ENCODE measurements around the gene CHURC1.

CHURC1 gene

DNA sequence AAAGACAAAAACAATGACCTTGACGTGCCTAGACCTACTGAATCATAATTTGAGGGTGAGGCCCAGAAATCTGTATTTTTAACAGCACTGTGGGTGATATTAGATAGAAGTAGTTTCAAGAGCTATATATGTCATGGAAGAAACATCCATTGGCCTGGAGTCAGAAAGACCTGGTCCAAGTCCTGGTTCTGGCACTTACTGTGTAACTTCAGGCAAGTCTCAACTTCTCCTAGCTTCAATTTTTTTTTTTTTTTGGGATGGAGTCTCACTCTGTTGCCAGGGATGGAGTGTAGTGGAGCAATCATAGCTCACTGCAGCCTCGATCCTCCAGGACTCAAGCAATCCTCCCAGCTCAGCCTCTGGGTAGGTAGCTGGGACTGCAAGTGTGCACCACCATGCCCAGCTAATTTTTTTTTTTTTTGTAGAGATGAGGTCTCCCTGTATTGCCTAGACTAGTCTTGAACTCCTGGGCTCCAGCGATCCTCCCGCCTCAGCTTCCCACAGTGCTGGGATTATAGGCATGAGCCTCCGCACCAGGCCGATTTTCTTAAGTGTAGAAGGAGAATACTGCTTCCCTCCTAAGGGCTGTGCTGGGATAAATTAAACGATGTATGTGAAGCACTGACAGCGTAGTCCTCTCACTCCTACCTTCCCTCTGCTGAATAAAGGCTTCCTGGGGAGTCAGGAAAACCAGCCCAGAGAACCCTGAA is 42.6 kb downstream of the CHURC1 start:
- DNase-seq (ENCODE audit: low spot score), result no peak

DNA sequence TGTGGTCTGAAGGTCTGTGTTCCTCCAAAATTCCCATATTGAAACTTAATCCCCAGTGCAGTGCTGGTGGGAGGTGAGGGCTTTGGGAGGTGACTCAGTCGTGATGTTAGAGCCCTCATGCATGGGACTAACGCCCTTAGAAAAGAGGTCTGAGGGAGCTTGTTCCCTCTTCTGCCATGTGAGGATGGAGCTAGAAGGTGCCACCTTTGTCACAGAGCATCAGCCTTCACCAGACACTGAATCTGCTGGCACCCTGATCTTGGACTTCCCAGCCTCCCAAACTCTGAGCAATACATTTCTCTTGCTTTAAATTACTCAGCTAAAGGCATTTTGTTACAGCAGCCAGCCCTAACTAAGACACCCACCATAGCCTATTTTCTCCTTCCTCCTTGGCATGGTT is 43.9 kb downstream of the CHURC1 start:
- DNase-seq (ENCODE audit: low spot score), result no peak

DNA sequence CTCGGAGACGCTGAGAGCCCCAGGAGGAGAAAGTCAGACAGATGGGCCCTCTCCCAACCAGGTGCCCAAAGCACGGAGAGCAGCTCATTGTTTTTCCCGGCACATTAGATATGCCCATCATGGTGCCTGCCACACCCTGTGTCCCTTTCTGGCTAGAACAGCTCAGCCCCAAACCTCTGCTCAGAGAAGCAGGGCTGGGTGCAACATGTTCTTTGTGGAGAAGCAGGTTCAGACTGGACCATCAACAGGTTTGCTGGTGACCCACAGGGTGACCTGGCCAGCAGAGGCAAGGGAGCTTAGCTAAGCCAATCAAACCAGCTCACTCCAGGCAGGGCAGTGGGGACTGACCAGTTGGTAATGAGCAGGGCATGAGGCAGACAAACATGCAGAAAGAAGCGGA is 44.5 kb downstream of the CHURC1 start:
- no peak for DNase-seq (ENCODE audit: low spot score)

DNA sequence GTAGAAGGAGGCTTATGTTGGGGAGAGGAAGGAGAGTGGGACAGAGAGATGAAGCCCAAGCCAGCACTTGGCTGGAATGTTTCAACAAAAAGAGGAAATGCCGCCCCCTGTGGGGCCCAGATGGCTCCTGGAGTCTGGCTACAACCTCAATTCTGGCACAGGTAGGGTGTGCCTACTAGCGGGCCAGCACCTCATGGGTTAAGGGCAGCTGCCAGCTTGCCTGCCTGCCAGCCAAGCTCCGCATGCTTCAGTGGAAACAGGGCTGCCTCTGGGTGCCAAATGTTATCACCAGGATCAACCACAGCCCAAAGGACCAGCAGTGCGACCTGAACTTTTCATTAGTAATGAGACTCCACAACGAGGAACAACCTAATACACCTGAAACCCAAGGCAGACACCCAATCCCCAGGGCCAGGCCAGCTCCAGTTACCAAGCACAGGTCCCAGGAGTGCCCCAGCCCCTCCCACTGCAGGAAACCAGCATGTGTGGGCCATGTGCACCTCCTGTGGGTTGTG is 46.6 kb downstream of the CHURC1 start:
- DNase-seq (ENCODE audit: low spot score), result no peak

DNA sequence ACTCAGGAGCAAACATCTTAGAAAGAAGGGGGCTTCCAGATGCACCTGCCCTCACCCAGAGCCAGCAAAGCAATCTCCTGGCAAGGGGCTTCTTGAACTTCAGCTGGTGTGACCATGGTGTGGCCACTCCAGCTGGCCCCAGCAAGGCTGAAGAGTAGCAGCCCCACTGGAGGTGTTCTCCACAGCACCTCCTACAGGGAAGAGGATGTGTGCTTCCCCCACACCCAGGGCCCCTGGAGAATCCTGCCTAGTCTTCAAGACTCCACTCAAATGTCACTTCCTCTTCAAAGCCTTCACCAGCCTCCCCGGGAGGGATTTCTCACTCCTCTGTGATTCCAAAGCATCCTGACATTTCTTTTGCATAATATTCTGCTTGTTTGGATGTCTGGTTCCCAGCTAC is 49.4 kb downstream of the CHURC1 start:
- DNase-seq (ENCODE audit: low spot score), result no peak

DNA sequence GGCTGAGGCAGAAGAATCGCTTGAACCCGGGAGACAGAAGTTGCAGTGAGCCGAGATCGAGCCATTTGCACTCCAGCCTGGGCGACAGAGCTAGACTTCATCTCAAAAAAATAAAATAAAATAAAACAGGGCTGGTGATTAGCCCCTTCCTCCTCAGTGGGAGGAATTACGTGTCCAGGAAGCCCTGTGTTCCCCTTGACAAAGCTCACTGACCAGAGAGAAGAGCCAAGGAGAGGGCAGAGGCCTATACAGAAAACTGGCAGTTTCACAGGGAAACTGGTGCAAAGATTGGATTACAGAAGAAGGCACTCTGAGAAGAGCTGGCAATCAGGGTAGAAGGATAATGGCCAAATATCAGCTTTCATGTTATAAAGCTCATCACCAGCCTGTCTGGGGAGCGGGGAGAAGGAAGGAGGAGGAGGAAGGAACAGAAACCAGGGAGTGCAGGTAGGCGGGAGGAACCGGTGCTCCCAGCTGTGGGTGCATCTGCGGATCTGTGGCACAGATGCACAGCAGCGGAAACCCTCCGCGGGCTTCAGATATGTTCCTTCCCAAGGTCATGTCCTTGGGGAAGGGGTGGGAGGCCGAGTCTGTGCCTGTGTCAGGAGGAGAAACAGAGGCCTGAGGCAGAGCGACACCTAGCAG is 51.2 kb downstream of the CHURC1 start:
- DNase-seq (ENCODE audit: low spot score), result no peak

DNA sequence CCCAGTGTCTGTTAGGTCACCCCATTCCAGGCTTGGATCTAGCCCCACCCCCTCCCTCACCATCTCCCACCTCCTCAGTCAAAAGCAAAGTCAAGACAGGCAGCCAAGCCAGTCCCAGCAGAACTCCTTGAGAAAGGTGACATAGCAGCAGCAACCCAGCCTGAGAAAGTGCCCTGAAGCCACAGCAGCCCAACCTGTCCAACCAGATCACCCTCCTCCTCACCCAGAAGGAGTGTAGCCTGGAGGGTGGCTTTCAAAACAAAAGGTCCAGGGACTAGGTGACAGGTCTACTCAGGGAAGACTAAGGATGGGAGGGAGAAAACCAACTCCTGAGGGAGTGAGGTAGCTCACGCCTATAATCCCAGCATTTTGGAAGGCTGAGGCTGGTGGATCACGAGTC is 52.7 kb downstream of the CHURC1 start:
- no peak for DNase-seq (ENCODE audit: low spot score)

DNA sequence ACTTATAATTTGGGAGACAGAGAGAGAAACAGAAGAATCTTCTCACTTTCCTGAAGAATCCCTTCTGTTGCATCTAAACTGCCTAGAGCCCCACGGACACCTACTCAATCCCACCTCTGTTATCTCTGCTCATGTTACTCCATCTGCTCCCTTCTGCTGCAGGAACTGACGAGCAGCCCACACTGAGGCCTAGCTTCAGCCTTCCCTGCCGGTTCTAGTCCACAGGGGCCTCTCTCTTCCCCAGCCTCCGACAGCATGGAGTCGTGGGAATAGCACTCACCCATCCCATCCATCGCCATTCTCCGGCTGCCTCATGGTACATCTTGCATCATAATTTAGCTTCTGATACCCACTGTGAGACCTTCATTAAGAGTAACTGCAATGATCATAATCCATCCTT is 53.9 kb downstream of the CHURC1 start:
- DNase-seq (ENCODE audit: low spot score), result no peak

DNA sequence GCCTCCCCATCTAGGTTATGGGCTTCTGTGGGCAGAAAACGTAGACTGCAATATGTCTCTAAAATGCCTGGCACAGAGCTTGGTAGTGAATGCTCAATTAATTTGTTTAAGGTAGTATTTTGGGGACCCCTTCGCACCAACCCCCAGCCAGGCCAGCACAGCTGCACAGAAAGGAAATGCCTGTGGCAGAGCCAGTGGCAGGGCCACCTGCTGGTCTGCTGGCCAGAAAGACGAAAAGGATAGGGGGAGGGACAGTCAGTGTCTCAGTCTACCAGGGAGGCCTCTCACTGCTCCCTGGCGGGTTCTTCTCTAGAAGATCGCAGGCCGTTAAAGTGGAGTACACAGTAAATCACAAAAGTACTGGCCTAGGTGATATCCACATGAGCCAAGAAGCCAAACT is 54.4 kb downstream of the CHURC1 start:
- no peak for DNase-seq (ENCODE audit: low spot score)

DNA sequence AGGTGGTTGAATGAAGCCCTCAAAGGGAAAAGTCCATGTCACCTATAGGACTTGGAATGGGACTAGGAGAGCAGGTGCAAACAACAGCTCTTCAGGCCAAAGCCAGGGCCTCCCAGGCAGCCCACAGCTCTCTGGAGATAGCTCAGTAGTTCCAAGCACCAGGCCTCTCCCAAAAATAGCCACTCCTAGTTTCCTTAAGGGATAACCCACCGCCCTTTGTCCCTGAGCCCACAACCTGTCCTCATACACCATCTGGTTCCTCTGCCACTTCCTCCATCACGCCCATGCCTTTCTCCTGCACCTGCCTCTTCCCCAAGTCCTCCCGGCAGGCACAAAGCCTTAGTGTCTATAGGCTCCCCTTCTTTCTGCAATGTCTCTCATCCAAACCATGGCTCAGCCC is 55.8 kb downstream of the CHURC1 start:
- DNase-seq (ENCODE audit: low spot score), result no peak

DNA sequence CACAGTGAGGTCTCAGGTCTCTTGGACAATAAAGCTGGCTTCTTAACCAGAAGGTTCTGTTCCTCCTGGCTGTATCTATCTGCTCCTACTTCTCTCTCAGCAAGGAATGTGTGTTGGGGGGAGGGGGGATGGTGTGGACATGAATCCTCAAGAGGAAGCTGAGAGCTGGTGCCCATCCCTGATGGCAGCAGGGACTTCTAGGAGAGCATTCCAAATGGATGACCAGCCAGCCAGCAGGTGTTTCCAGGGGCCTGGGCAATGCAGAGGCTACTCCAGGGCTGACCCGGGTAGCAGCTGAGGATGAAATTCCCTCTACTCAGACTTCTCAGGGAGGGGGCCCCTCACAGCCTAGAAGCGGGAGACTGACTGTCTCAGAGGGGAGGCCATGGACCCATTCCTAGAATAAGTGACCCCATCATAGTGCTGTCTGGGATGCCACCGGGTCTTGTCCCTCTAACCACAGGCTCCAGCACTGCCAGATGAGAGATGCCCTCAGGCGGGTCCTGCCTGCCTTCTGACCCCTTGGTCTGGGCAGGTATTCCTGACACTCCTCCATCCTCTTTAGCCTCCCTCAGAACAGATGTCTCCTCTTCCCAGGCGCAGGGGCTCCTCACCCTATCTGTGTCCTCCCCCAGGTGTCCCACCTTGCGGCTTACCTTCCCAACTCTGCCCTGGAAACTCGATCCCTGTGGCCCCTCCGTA is 56.7 kb downstream of the CHURC1 start:
- peak; percentile 30 for DNase-seq (ENCODE audit: low spot score)

DNA sequence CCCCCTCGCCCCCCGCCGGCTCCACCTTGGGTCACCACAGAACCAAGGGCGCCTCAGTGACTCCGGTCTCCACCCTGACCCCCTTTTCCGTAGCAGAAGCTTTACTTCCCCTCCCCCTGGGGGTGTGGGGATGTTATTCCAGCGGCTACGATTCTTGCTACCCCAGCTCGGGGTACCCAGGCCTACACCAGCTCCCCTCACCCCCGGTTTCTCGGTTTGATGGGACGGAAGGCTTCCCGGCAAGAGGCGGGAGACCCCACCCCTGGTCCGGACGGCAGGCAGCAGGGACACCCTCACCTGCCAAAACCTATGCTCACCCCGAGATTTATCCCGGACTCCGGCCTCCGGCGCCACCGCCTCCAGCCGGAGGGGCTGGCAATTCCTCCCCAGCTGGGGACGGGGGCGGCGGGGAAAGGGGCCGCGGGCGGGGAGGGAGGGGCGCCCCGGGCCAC is 57.3 kb downstream of the CHURC1 start:
- DNase-seq (ENCODE audit: low spot score), result peak; percentile 20

DNA sequence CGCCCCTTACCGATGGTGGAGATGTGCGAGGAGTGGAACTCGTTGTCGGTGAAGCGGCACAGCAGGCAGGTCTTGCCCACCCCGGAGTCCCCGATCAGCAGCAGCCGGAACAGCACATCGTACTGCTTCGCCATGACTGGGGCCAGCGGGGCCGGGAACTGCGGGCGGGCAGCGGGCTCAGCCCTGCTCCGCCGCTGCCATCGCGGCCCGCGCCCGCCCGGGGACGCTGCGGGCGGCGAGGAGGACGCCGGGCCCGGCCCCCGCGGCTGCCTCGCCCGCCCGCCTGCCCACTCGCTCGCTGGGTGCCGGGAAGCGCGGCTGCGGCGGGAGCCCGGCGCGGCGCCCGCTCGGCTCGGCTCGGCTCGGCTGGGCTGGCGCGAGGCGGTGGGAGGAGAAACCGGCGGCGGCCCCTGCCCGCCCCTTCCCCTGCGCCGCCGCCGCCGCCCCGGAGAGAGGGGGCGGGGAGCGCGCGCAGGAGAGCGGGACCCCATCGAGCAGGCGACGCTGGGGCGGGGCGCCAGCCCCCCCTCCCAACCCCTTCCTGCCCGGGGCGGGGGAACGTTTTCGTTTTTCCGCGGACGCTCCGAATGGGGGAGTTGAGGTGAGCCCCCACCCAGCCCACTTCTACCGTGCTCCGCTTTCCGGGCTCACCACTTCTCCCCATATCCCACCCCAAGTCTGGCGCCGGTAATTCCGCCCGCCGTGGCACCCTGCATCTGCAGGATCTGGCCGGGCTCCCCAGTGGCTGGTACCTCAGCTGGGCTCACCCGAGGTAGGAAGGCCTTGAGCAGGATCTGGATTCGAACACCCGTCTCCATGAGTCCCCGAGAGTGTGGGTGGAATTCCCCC is 57.9 kb downstream of the CHURC1 start, which contains the start of gene RAB15:
RAB15 (minus strand) TSS at position 394 of the 849 bp plus-strand sequence; CDS start at position 134, 260 bp downstream.
- peak; percentile 88 for DNase-seq (ENCODE audit: low spot score)

DNA sequence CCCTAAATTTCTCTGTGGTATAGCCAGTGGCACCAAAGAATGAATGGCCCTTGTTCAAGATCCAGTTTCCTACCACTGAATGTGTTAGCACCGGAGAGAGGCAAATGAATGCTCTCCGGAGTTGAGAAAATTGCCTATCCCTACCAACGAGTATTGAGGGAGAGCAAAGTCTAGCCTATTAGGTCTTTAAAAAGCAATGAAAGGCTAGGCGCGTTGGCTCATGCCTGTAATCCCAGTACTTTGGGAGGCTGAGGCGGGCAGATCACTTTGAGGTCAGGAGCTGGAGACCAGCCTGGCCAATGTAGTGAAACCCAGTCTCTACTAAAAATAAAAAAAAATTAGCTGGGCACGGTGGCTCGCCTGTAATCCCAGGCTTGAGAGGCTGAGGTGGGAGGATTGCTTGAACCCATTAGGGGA is 58.8 kb downstream of the CHURC1 start:
- DNase-seq (ENCODE audit: low spot score), result no peak

DNA sequence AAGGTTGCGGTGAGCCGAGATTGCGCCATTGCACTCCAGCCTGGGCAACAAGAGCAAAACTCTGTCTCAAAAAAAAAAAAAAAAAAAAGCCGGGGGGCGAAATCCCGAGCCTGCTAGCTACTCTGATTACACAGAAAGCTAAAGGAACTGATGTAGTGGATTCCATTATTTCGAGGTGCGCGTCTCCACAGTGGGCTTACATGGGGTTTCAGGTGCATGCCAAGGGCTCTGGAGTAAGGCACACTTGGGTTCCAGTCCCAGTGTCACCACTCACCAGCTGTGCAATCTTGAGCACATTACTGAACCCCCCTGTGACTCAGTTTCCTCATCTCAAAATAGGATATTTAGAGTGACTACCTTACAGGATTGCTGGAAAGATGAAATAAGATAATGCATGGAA is 59.6 kb downstream of the CHURC1 start:
- DNase-seq (ENCODE audit: low spot score), result no peak

DNA sequence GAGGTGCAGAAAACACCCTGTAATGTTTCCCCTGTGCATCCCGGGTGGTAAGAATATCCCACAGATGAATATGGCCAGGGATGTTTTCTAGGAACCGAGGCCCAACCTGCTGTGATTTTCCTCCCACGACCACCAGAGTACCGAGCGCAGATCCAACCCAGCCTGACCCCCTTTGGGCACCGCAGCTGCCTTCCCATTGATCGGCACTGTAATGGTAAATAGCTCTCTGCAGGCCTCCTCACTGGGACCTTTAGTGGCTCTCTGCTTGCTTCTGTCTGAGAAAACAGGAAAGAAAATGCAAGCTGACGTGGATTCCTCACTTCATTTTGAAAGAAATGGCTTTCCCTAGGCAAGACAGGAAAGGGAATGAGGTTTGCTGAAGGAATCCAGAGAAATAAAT is 60.3 kb downstream of the CHURC1 start:
- DNase-seq (ENCODE audit: low spot score), result no peak

DNA sequence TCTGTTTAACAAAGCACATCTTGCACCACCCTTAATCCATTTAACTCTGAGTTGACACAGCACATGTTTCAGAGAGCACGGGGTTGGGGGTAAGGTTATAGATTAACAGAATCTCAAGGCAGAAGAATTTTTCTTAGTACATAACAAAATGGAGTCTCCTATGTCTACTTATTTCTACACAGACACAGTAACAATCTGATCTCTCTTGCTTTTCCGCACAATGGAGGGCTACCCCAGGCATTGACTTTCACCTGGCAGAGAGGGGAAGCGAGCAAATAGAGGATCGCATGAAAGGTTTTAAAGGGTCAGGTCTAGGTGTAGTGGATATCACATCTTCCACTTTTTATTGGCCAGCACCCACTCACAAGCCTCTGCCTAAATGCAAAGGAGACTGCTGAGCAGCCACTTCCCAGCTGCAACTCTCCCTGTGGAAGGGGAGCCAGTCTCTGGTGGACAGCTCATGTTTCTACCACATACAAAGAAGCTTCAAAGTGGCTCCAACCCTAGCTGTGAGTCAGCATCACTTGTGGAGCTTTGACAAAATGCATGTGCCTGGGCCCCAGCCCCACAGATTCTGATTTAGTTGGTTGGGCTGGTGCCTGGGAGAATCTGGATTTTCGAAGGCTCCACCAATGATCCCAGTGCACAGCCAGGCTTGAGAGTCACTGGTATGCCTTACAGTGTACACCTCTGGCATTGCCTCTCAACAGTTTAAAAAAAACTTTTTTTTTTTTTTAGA is 65.2 kb downstream of the CHURC1 start:
- DNase-seq (ENCODE audit: low spot score), result peak; percentile 48

DNA sequence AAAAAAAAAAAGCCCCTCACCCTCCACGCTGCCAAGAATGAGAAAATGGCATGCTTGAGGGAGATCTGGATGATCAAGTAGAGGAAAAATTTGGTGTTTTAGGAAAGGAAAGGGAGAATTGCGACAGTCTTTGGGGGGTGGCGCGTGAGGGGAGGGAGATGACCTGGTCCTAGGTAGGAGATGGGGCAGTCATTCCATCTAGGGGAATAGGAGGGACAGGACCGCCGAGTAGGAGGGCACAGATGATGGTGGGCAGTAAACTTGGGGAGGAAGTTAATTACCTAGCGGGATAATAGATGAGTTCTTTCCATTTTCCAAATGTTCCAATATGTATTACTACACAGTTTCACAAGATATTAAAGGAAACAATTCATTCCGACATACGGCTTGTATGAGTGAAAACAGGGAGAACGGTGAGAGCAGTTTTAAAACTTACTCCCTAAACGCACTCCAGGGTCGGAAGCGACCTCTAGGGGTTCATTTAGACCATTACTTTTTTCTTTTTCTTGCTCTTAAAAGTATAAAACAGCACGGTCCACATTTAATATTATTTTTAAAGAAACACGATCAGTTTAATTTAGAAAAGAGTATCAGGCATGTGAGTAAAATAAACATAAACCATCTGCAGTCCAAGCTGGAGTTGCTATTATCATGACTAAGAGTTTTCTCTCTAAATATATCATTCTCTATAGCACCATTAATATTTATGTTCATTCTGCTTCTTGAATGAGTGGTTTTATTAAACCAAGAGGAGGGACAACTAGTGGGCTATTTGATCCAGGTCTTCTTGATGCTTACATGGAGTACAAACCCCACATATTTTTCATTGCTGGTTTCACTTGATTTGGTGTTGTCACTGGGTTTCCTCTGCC is 69.4 kb downstream of the CHURC1 start:
- peak; percentile 61 for DNase-seq (ENCODE audit: low spot score)

Data from GM03348 (cell line).